GM19397 (cell line): ENCODE results near the gene GSS.

ENCODE experiments used
- ATAC-seq: cut with Tn5 transposase; IDR thresholded peaks from one replicate; pipeline ENCODE4 v1.9.1; 2021; ENCODE audit warnings: mild to moderate bottlenecking, moderate library complexity; ENCODE audit not compliant: unreplicated experiment

GSS gene

DNA sequence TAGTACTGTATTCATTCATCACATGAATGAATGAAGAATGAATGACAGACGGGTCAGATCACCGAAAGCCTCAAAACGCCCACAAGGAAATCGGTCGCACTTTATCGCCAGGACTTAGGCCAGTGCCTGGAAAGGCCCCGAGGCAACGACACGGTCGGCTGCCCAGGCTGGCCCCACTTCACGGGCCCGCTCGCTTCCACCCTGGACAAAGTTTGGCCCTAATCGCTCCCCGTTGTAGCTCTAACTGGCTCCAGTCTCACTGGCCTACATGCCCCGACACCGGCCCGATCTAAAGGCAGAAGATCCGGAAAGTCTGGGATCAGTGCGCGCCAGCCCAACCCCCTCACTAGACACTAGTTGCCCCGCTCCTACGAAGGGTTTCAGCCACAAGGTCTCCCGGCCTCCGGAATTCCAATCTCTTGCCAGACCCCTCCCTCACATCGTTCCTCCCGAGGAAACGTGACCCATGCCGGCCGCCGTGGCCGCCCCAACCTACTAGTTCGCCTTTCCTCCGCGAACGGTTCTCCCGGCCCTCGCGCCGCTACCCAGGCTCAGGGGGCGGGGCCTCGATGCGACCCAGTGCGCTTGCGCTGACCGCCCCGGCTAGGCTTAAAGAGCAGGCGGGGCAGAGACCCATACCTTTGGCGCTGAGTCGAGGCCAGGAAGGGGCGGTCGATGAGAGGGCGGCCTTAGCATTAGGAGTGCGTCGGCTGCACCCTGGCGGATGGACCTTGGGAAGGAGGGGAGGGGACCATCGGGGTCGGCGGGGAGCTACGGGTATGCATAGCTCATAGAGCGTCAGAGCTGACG is at the start of gene GSS, which contains the start of gene MYH7B:
TSS of gene GSS (minus strand) at position 576 of the 810 bp plus-strand sequence. CDS start 3,954 bp downstream, outside the sequence.
TSS of gene MYH7B (plus strand) at position 638 of the 810 bp plus-strand sequence. CDS start 22,138 bp downstream, outside the sequence.
- peak; percentile 86 for ATAC-seq

DNA sequence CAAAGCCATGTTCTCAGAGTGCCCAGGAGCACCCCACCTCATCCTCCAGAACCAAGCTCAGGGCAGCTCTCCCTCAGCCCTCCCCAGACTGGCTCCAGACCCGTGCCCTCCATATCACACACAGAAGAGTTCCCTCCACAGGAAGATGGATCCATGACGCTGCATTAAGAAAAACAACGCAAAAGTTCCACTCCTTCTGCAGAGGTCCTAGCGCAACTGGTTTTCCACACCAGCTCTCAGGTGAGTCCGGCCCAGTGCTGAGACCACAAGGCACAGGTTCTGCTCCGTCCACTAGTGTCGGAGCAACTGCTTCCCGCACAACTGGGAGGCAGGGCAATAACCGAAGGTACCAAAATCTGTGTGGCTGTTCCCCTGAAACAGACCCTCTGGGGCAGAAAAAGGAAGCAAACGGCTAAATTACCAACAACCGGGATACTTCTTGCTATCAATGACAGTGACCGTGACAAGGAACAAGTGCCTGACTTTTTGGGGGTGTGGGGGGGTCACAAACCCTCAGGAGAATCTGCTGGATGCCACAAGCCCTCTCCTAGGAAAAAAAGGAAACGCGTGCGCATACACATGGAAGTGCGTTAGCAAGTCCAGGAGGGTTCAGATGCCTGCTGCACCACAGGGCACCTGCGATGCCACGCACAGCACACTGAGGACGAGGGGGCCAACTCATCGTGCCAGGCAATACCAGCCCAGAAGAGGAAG is 49.3 kb upstream of the GSS start:
- ATAC-seq, result no peak

DNA sequence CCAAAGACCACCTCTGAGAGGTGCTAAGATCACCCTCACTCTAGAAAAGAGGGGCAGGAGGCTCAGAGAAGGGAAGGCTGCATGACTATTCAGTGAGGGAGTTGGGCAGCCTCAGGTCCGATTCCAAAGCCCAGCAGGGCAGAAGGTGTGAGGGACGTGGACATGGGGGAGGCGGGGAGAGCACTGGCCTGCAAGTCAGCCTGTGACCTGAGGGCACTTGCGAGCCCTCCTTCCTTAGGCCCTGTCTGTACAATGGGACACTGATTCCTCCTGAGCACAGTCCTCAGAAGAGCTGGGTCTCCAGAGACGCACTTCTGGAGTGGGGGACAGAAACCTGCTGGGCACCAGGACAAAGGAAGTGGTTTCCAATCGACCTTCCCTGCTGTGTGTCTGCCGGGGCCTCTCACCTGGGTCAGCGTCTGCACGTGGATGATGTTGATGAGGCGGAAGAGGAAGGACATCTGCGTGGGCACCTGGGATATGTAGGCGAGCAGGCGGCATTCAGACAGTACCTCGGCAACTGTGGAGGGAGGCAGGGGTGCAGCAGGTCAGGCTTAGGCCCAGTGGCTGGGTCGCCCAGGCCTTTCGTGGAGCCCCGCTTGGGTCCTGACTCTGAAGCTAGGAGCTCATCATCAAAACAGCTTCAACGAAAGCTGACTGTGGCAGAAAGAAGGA is 48.6 kb upstream of the GSS start:
- ATAC-seq, result no peak

DNA sequence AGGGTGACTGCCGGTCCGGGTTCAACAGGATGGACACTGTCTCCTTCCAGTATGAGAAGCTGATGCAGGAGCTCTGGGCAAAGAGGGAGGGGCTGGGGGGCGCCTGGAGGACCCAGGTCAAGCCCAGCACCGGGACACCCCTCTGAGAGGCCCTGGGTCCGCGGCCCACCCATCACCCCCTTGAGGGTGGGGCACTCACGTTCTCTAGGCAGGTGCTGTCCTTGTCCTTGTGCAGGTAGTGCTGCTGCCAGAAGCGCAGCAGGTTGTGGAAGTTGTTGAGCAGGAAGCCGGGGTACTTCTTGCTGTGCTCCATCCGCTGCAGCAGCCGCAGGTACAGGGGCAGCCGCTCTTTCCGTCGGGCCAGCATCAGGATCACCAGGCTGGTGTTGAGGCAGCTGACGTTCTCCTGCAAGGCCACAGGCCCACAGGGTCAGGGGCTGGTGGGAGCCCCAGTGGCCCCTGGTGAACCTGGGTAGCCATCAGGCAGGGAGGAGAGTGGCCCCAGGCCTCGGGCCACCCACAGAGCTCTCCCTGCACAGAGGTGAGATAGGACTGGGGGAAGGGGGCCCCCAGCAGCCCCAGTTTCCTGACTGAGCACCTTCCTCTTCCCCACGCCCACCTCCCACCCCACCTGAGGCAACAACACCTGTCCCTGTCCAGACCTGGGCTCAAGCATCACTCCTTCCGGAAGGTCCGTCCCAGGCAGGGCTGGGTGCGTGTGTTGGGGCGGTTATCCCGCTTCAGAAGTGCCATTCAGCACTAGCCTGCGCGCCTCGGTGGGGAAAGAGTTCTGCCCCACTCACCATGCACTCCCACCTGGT is 47.8 kb upstream of the GSS start:
- no peak for ATAC-seq

DNA sequence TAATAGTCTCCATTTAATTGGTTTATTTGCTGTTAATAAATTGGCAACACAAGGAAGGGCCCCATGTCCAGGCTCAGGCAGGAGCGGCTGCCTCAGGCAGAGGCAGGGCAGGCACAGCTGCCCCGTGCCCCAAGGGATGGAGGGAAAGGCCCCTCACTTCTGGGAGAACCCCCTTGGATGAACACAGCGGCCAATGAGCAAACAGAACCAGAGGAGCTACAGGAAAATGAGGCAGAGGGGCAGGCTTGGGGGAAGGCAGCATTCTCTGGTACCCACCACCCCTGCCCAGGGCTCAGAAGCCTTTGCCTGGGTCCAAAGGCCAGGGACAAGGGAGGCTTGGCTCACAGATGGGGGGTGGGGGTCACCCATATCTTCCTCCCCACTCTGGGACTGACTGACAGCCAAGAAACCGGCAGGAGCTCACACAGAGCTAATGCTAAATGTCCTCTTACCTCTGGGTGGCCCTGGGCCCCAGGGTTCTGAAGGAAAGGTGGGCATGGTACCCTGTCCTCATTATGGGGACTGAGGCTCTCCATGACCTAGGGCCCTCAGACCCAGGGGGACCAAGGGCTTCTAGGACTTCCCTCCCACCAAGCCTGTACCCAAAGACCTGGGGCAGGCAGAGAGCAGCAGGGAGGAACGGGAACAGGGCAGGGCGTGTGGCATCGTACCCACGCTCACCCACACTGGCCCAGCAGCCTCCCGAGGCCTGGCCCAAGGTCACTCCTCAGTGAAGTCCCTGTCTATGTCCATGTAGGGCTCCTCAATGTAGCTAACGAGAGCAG is 47.0 kb upstream of the GSS start:
- no peak for ATAC-seq

DNA sequence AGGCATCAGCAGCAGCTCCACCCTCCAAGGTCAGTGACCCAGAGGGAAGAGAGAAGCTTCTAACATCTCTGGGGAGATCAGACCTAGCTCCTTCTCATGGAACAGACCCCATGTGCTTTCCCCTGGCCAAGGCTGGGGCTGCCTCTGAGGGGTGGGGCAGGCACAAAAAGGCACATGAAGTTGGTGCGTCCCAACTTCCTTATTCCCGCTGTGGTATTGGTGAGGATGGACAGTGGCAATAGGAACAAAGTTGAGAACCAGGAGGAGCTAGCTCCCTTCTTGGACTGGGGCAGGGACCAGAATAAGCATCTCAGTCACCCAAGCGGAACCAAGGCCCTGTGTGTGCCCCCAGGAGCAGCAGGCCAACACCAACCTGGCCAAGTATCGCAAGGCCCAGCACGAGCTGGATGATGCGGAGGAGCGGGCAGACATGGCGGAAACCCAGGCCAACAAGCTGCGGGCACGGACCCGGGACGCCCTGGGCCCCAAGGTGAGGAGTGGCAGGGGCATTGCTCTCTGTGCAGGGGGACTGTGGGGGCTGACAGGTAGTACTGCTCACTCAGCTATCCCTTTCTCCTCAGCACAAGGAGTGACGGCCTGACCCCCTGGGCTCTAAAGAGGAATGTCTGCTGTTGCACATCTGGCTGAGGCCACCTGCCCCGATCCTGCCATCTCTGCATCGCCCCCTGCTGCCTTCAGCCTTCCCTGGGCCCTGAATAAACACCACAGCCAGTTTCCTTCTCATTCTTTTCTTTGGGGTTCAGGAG is 46.2 kb upstream of the GSS start:
- no peak for ATAC-seq

DNA sequence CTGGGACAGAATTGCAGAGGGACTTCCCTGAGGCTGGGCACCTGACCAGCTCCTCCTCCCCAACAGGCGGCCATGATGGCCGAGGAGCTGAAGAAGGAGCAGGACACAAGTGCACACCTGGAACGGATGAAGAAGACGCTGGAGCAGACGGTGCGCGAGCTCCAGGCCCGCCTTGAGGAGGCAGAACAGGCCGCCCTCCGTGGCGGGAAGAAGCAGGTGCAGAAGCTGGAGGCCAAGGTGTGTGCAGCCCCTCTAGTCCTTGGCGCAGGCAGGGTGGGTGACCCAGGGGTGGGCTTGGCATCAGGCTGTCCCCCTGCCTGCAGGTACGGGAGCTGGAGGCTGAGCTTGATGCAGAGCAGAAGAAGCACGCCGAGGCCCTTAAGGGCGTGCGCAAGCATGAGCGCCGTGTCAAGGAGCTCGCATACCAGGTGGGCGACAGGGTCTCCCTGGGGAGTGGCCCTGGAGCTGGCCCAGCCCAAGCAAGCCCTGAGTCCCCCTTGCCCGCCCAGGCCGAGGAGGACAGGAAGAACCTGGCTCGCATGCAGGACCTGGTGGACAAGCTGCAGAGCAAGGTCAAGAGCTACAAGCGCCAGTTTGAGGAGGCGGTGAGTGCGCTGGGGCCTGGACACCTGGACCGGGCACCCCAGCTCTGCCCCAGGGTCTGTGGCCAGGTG is 45.5 kb upstream of the GSS start:
- no peak for ATAC-seq

DNA sequence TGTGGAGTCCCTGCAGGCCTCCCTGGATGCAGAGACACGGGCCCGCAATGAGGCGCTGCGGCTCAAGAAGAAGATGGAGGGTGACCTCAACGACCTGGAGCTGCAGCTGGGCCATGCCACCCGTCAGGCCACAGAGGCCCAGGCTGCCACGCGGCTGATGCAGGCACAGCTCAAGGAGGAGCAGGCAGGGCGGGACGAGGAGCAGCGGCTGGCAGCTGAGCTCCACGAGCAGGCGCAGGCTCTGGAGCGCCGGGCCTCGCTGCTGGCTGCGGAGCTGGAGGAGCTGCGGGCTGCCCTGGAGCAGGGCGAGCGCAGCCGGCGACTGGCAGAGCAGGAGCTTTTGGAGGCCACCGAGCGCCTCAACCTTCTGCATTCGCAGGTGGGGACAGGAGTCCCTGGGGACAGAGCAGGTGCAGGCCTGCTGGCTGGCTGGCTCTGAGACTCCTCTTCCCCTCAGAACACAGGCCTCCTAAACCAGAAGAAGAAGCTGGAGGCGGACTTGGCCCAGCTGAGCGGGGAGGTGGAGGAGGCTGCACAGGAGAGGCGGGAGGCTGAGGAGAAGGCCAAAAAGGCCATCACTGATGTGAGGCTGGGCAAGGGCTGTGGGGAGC is 44.8 kb upstream of the GSS start:
- ATAC-seq, result no peak

DNA sequence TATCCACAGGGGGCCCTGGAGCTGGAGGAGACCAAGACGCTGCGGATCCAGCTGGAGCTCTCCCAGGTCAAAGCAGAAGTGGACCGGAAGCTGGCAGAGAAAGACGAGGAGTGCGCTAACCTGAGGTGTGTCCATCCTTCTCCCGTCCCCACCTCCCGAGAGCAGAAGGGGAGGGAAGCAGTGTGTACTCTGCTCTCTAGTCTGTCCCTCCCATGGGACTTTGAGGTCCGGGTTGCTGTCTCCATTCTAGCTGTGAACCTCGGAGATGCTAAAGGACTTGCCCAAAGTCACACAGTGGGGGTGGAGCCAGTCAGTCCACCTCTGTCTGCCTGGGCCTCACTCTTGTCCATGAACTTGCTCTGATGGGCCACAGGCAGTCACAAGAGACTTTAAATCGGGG is 44.2 kb upstream of the GSS start:
- no peak for ATAC-seq

DNA sequence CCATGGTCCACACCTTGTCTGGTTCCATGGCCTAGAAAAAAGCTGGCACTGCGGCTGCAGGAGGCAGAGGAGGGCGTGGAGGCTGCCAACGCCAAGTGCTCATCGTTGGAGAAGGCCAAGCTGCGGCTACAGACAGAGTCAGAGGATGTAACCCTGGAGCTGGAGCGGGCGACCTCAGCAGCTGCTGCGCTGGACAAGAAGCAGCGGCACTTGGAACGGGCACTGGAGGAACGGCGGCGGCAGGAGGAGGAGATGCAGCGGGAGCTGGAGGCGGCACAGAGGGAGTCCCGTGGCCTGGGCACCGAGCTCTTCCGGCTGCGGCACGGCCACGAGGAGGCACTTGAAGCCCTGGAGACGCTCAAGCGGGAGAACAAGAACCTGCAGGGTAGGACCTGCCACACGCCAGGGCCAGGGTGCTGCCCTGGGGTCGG is 43.4 kb upstream of the GSS start:
- no peak for ATAC-seq

DNA sequence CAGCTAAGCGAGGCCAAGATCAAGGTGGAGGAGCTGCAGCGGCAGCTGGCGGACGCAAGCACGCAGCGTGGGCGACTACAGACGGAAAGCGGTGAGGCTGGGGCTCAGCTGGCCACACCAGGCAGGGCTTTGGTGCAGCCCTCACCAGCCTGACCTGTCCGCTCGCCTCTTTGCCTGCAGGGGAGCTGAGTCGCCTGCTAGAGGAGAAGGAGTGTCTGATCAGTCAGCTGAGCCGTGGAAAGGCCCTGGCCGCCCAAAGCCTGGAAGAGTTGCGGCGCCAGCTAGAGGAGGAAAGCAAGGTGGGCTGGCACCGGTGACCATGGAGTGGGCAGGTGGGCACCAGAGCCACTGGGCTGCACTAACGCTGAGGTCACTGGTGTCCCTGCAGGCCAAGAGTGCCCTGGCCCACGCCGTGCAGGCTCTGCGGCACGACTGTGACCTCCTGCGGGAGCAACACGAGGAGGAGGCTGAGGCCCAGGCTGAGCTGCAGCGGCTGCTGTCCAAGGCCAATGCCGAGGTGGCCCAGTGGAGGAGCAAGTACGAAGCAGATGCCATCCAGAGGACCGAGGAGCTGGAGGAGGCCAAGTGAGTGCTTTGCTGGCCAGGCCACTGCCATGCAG is 42.8 kb upstream of the GSS start:
- no peak for ATAC-seq

DNA sequence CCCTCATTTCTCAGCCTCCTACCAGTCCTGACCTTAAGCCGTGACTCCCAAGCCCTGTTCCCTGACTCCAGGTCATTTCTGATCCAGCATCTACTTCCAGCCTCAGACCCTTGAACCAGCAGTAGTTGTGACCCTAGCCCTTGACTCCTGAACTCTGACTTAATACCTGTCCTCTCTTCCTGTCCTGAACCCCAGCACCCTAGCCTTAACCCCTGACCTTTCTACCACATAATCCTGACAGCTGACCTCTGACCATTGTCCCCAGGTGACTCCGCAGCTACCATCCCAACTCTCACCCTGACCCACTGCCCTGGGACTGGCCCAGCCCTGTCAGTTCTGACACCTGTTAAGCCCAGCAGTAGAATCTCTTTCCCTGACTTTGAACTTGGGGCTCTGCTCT is 42.2 kb upstream of the GSS start:
- no peak for ATAC-seq

DNA sequence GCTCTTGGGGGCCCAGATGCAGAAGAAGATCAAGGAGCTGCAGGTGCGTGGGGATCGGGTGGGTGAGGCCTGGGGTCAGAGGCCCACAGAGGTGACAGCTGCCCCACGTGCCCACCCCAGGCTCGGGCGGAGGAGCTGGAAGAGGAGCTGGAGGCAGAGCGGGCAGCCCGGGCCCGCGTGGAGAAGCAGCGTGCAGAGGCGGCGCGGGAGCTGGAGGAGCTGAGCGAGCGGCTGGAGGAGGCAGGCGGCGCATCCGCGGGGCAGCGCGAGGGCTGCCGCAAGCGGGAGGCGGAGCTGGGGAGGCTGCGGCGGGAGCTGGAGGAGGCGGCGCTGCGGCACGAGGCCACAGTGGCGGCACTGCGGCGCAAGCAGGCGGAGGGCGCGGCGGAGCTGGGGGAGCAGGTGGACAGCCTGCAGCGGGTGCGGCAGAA is 41.5 kb upstream of the GSS start:
- no peak for ATAC-seq

DNA sequence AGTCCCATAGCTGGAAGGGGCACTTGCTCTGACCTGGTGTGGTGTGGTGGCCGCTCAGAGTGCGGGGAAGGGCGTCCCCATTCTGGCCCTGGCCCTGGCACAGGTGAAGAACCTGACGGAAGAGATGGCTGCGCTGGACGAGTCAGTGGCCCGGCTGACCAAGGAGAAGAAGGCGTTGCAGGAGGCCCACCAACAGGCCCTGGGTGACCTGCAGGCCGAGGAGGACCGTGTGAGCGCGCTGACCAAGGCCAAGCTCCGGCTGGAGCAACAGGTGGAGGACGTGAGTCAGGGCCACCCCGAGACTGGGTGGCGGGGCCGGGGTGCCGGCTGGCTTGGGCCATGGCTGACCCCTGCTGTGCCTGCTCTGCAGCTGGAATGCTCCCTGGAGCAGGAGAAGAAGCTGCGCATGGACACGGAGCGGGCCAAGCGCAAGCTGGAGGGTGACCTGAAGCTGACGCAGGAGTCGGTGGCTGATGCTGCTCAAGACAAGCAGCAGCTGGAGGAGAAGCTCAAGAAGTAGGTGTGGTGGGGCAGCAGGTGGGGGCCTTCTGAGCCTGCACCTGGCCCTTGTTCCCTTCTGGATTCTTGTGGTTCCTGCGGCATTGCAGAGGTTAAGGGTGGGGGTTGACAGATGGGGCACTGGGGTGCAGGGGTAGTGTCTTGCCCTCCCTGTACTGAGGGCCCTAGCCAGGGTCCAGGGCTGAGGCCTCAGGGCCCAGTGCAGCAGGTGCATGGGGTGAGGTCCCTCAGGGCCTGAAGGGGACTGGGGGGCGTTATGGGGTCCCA is 40.8 kb upstream of the GSS start:
- no peak for ATAC-seq

DNA sequence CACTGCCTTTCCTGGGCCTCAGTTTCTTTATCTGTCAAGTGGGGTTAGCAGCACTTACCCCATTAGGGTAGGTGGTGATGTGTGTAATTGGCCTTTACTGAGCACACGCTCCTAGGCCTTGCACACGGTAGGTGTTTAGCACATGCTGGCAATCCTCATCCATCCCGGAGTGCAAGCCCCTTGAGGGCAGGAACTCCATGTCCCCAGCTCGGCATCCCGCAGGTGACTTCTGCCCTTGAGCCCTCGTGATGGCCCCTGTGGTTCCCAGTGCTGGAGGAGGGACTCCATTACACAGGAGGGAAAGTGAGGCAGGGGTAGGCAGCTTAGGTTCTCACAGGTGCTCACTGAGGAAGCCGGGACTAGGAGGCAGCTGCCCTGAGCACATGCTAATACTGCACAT is 40.1 kb upstream of the GSS start:
- ATAC-seq, result no peak

DNA sequence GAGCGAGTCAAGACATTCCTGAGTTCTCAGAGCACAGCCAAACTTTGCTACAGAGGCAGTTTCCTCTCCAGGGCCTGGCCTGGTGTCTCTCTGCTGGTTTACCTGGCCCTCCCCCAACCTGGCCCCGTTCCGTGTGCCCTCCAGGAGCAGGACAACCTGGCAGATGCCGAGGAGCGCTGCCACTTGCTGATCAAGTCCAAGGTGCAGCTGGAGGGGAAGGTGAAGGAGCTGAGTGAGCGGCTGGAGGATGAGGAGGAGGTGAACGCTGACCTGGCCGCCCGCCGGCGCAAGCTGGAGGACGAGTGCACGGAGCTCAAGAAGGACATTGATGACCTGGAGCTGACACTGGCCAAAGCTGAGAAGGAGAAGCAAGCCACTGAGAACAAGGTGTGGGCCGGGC is 39.6 kb upstream of the GSS start:
- no peak for ATAC-seq

DNA sequence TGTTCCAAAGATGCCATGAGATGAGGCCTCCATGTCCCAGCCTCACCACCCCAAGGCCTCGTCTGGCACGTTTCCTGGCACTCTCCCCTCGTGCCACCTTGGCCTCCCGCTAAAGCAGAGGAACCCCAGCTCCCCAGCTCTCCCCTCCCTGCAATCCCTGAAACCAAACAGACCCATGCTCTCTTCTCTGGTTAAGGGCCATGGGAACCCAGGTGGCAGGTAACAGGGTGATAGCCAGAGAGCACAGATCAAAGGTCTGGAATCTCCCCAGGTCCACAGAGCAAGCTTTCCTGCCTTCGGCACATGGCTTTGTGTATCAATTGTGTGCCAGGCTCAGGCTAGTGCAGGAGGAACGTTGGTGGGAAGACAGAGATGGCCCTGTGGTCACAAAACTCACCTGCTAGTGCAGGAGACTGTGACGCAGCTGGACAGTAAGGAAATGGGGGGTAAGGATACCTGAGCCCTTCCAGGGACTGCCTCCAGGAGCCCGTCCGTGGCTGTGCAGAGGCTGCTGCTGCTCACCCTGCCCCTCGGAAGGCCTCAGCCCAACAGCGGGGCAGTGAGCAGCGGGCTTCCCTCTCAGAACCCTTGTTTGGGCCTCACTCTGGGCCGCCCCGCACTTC is 39.0 kb upstream of the GSS start:
- no peak for ATAC-seq
